H1 (cell line): Measurements from ENCODE around the gene SEMA4F.

Source experiments
- CBX5 ChIP-seq: fragments of 300-800, 300-1000 bp; sonication (generic); IDR thresholded peaks from 2 replicates; pipeline ENCODE4 v1.7.1; 2016; ENCODE audit warnings: antibody characterized with exemption, low read length, low read depth
- CHD2 ChIP-seq: IDR thresholded peaks from 2 replicates; pipeline ENCODE4 v1.6.1; 2012; ENCODE audit warnings: low read length, improper control_type of control experiment
- EZH2 ChIP-seq: fragments of 200-600 bp; sonication (generic); IDR thresholded peaks from 2 replicates; pipeline ENCODE4 v1.7.1; 2012; ENCODE audit warnings: low read depth, mild to moderate bottlenecking, moderate library complexity, low read length, inconsistent platforms; ENCODE audit not compliant: severe bottlenecking
- GTF2F1 ChIP-seq: IDR thresholded peaks from 2 replicates; pipeline ENCODE4 v1.6.1; 2012; ENCODE audit warnings: low read depth, low read length, improper control_type of control experiment, borderline replicate concordance
- JUN ChIP-seq: IDR thresholded peaks from 2 replicates; pipeline ENCODE4 v1.6.1; 2011; ENCODE audit warnings: low read depth, mild to moderate bottlenecking, improper control_type of control experiment, low read length
- KDM1A ChIP-seq: fragments of 200-600, 300-600 bp; sonication (generic); IDR thresholded peaks from 2 replicates; pipeline ENCODE4 v1.7.1; 2016; ENCODE audit warnings: mild to moderate bottlenecking, low read length, borderline replicate concordance
- NRF1 ChIP-seq: IDR thresholded peaks from 2 replicates; pipeline ENCODE4 v1.6.1; 2011; ENCODE audit warnings: mild to moderate bottlenecking, low read depth, low read length, improper control_type of control experiment
- POLR2AphosphoS5 ChIP-seq: IDR thresholded peaks from 2 replicates; pipeline ENCODE4 v1.6.1; 2011; ENCODE audit warnings: low read depth, low read length
- POU5F1 ChIP-seq: IDR thresholded peaks from 2 replicates; pipeline ENCODE4 v1.6.1; 2011; ENCODE audit warnings: low read depth, mild to moderate bottlenecking, low read length, moderate library complexity
- SIN3A ChIP-seq, 2 experiments: IDR thresholded peaks in 1 of 2; conservative IDR thresholded peaks in 1 of 2; 2 replicates each; pipeline ENCODE4 v1.6.1; 2011 to 2012; ENCODE audit warnings: low read length in 2 of 2, improper control_type of control experiment in 1 of 2, low read depth in 1 of 2, mild to moderate bottlenecking in 1 of 2
- SUZ12 ChIP-seq: fragments of 200-600 bp; sonication (generic); IDR thresholded peaks from 2 replicates; pipeline ENCODE4 v1.6.1; 2012; ENCODE audit warnings: mild to moderate bottlenecking, inconsistent platforms, low read length, moderate library complexity, mixed read lengths
- TF ChIP-seq, protein P1 (sequence below), 3 experiments: IDR thresholded peaks; 1 replicate in 2 of 3; 2 replicates in 1 of 3; pipeline versions ENCODE4 v1.5.1 to v1.6.1; 2011; ENCODE audit warnings: low read length in 3 of 3, mild to moderate bottlenecking in 3 of 3, inconsistent platforms in 2 of 3, low read depth in 1 of 3, moderate library complexity in 1 of 3; ENCODE audit not compliant: insufficient read depth in 1 of 3; ENCODE audit errors: control extremely low read depth in 1 of 3

GRCh38 chr2:74719066-74719465 lies 65.0 kb downstream of the SEMA4F start:
- TF ChIP-seq, protein P1, sequence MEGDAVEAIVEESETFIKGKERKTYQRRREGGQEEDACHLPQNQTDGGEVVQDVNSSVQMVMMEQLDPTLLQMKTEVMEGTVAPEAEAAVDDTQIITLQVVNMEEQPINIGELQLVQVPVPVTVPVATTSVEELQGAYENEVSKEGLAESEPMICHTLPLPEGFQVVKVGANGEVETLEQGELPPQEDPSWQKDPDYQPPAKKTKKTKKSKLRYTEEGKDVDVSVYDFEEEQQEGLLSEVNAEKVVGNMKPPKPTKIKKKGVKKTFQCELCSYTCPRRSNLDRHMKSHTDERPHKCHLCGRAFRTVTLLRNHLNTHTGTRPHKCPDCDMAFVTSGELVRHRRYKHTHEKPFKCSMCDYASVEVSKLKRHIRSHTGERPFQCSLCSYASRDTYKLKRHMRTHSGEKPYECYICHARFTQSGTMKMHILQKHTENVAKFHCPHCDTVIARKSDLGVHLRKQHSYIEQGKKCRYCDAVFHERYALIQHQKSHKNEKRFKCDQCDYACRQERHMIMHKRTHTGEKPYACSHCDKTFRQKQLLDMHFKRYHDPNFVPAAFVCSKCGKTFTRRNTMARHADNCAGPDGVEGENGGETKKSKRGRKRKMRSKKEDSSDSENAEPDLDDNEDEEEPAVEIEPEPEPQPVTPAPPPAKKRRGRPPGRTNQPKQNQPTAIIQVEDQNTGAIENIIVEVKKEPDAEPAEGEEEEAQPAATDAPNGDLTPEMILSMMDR (IDR thresholded peaks at IDR 0.05; ENCODE audit: control extremely low read depth in 1 of 3, insufficient read depth in 1 of 3, low read depth in 1 of 3, low read length in 3 of 3) = no peak
- TF ChIP-seq GTF2F1 = no peak
- no peak for TF ChIP-seq SIN3A (conservative IDR thresholded peaks at IDR 0.05 in 1 of 2, IDR thresholded peaks at IDR 0.05 in 1 of 2; ENCODE audit: low read depth in 1 of 2, low read length in 2 of 2)
- no peak for TF ChIP-seq KDM1A
- no peak for TF ChIP-seq JUN
- no peak for TF ChIP-seq CHD2
- no peak for TF ChIP-seq POLR2AphosphoS5
- no peak for TF ChIP-seq POU5F1
- TF ChIP-seq EZH2 = no peak
- no peak for TF ChIP-seq CBX5
- TF ChIP-seq SUZ12 = no peak
- TF ChIP-seq NRF1 = no peak
